Measurements from ENCODE around the gene REC8.

REC8 gene

DNA sequence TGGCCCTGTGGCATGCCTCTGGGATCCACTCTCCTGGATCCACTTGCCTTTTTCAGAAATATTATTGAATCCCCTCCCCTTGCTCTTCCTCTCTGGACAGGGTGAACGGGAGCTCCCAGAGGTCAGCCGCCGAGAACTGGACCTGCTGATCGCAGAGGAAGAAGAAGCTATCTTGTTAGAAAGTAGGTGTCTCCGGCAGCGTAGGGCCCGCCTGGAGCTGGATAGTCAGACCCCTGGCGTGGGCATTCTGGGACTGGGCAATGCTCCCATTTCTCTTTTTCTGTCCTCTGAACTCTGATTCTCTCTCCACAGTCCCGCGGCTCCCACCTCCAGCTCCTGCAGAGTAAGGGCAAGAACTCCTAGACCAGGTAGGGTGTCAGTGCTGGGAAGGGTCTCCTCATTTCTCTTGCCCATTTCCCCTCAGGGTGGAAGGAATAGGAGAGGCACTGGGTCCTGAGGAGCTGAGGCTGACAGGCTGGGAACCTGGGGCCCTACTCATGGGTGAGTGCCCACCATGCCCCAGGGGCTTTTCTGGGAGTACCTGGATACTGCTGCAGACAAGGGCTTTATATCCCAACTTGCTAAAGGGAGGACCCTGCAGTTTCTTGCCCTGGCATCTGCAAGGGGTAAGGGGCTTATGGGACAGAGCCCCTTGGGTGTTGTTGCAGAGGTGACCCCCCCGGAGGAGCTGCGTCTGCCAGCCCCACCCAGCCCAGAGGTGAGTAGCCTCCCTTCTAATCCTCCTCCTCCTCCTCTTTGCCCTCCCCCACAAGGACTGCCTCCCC is 5.4 kb downstream of the REC8 start:
- H3K4me1 Mint-ChIP-seq: peaks cover 10% of the 10 kb centered on the region
- peaks cover 46% of the 10 kb centered on the region for H3K36me3 Mint-ChIP-seq (ENCODE audit: low read depth)
- H3K27ac Mint-ChIP-seq: peak overlapping the region in 1 of 3 experiments; percentile 19
- no peak overlapping the region for H3K4me3 Mint-ChIP-seq
- TF ChIP-seq, protein P1, sequence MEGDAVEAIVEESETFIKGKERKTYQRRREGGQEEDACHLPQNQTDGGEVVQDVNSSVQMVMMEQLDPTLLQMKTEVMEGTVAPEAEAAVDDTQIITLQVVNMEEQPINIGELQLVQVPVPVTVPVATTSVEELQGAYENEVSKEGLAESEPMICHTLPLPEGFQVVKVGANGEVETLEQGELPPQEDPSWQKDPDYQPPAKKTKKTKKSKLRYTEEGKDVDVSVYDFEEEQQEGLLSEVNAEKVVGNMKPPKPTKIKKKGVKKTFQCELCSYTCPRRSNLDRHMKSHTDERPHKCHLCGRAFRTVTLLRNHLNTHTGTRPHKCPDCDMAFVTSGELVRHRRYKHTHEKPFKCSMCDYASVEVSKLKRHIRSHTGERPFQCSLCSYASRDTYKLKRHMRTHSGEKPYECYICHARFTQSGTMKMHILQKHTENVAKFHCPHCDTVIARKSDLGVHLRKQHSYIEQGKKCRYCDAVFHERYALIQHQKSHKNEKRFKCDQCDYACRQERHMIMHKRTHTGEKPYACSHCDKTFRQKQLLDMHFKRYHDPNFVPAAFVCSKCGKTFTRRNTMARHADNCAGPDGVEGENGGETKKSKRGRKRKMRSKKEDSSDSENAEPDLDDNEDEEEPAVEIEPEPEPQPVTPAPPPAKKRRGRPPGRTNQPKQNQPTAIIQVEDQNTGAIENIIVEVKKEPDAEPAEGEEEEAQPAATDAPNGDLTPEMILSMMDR (IDR thresholded peaks at IDR 0.05; ENCODE audit: unreplicated experiment in 3 of 3): no peak
- H3K9me3 Mint-ChIP-seq: no peaks in the 10 kb centered on the region
- H3K27me3 Mint-ChIP-seq (ENCODE audit: low read depth): no peaks in the 10 kb centered on the region

DNA sequence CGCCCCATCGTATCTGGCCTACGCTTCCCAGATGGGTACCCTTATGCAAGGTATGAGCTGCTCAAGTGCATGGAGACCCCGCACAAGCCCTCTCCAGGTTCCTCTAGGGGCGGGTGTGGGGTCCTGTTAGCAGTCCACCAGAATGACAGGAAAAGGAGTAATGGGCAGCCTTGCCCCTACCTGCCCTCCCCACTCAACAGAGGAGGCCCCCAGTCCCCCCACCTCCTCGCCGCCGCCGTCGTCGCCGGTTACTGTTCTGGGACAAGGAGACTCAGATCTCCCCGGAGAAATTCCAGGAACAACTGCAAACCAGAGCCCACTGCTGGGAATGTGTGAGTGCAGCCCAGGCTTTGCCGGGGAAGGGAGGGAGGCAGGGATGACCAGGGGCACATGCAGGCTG is 6.0 kb downstream of the REC8 start:
- H3K27ac Mint-ChIP-seq: no peak overlapping the region
- peaks cover 10% of the 10 kb centered on the region for H3K4me1 Mint-ChIP-seq
- H3K27me3 Mint-ChIP-seq (ENCODE audit: low read depth): no peaks in the 10 kb centered on the region
- H3K4me3 Mint-ChIP-seq: no peak overlapping the region
- peaks cover 52% of the 10 kb centered on the region for H3K36me3 Mint-ChIP-seq (ENCODE audit: low read depth)
- TF ChIP-seq, protein P1 (IDR thresholded peaks at IDR 0.05; ENCODE audit: unreplicated experiment in 3 of 3): no peak
- H3K9me3 Mint-ChIP-seq: no peaks in the 10 kb centered on the region

DNA sequence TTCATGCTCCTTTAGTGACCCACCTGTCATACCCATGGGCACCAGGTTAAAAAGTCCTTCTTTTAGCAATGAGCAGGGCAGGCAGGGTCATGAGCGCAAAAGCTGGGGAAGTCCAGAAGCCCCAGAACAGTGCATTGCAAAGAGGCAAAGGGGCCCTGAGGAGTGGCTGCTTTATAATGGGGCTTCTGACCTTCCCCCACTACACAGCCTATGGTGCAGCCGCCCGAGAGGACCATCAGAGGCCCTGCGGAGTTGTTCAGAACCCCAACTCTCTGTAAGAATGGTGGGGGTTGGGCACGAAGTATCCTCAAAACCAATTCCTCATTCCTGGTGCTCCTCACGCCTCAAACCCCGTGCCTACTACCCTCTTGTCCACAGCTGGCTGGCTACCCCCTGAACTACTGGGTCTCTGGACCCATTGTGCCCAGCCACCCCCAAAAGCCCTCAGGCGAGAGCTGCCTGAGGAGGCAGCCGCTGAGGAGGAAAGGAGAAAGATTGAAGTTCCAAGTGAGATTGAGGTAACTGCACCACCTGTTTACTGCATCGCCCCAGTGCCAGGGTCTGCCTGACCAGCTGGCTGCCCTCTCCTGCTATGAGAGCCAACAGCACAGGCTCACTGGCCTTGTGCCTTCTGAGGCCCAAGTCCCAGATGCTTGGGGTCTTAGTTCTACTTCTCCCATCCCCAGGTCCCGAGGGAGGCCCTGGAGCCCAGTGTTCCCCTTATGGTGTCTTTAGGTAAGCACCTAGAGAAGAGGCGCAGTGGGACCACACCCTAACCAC is 6.7 kb downstream of the REC8 start:
- Mint-ChIP-seq H3K9me3 (no peaks in the 10 kb centered on the region), H3K4me1 (peaks cover 10% of the 10 kb centered on the region), H3K4me3 (no peak overlapping the region), H3K36me3 (ENCODE audit: low read depth) (peaks cover 49% of the 10 kb centered on the region), H3K27ac (peak overlapping the region; percentile 97 to 98 (median 97)), H3K27me3 (ENCODE audit: low read depth) (no peaks in the 10 kb centered on the region)
- TF ChIP-seq, protein P1 (IDR thresholded peaks at IDR 0.05; ENCODE audit: unreplicated experiment in 3 of 3): no peak

DNA sequence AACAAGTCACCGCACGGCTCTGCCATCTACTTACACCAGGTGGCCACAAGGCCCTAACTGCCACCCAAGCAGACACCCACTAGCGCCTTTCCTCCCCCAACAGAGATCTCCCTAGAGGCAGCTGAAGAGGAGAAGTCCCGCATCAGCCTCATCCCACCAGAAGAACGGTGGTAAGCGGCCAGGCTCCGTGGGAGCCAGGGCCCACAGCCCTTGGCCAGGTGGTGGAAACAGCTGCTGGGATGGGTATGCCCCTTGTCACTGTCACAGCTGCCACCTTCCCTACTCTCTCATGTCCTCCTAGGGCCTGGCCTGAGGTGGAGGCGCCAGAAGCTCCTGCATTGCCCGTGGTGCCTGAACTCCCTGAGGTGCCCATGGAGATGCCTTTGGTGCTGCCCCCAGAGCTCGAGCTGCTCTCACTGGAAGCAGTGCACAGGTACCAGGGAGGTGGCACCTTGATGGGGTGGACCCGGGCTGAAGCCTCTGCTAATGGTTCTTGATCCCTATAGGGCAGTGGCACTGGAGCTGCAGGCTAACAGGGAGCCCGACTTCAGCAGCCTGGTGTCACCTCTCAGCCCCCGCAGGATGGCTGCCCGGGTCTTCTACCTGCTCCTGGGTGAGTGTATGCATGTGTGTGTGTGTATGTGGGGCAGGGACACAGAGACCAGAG is 7.5 kb downstream of the REC8 start:
- Mint-ChIP-seq H3K27ac (peak overlapping the region; percentile 97 to 98 (median 97)), H3K36me3 (ENCODE audit: low read depth) (peaks cover 48% of the 10 kb centered on the region), H3K27me3 (ENCODE audit: low read depth) (no peaks in the 10 kb centered on the region), H3K4me1 (peaks cover 10% of the 10 kb centered on the region), H3K4me3 (peak overlapping the region in 1 of 3 experiments; percentile 11), H3K9me3 (no peaks in the 10 kb centered on the region)
- TF ChIP-seq, protein P1 (IDR thresholded peaks at IDR 0.05; ENCODE audit: unreplicated experiment in 3 of 3): no peak

DNA sequence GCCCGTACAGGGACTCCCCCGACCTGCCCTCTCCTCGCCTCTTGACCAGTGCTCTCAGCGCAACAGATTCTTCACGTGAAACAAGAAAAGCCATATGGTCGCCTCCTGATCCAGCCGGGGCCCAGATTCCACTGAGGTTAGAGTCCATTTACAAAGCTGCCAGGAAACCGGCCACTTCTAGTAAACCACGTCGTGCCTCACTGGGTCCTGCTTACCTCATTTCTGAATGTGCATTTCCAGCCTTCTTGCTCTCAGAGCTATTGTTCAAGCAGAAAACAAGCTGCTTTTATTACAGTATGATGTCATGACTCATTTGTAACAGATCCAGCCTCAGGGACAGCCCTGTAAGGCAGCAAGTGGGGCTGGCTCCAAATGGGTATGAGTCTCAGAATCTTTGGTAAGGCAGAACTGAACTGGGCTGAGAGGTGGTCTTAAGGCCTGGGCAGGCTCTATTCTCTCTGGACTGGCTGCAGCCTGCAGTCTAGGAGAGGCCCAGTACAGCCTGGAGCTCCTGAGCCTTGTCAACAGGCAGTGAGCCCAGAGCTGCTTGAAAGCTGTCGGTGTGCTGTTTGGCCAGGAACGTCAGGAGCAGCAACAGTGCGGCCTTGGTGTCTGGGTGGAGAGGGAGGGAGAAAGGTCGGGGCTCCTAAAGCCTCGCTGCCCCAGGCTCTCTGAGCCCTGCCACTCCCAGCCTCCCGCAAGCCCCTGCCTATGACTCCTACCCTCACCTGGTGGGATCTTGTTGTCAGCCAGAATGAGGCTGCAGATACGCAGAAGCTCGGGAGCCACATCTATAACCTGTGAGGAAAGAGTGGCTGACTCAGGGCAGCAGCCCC is 8.3 kb downstream of the REC8 start:
- no peaks in the 10 kb centered on the region for H3K9me3 Mint-ChIP-seq
- peaks cover 41% of the 10 kb centered on the region for H3K36me3 Mint-ChIP-seq (ENCODE audit: low read depth)
- H3K27me3 Mint-ChIP-seq (ENCODE audit: low read depth): no peaks in the 10 kb centered on the region
- peak overlapping the region in 1 of 3 experiments; percentile 11 for H3K4me3 Mint-ChIP-seq
- peak overlapping the region; percentile 97 to 98 (median 97) for H3K27ac Mint-ChIP-seq
- H3K4me1 Mint-ChIP-seq: peaks cover 10% of the 10 kb centered on the region
- TF ChIP-seq, protein P1 (IDR thresholded peaks at IDR 0.05; ENCODE audit: unreplicated experiment in 3 of 3): no peak

Data from nephron (organoid).